HEK293 (cell line): Measurements from ENCODE around the gene STRBP.

Experiments used
- CTCF ChIA-PET: fragments of 350-600 bp; formaldehyde crosslinking; extraction: SDS; loops from one replicate; lab custom pipeline; 2021; ENCODE audit warnings: antibody characterized with exemption; lab: Yijun Ruan, JAX
- POLR2A ChIA-PET: fragments of 300-600 bp; formaldehyde crosslinking; extraction: SDS; loops from one replicate; lab custom pipeline; 2020; ENCODE audit warnings: antibody characterized with exemption, inconsistent platforms; lab: Yijun Ruan, JAX
- H3K27ac ChIP-seq: fragments of 200-500 bp; sonication (Bioruptor generic); 2 replicates; pipeline ENCODE4 v1.5.1; 2014; ENCODE audit warnings: low read depth, low read length, control low read depth, inconsistent platforms; ENCODE audit errors: extremely low read depth
- H3K36me3 ChIP-seq, 2 experiments: fragments of 200-500 bp in 1 of 2; sonication (Bioruptor generic) in 1 of 2; 1 replicate in 1 of 2; 2 replicates in 1 of 2; pipeline ENCODE4 v1.5.1; 2014 to 2017; ENCODE audit warnings: inconsistent platforms in 2 of 2, low read length in 2 of 2; ENCODE audit not compliant: control insufficient read depth in 2 of 2, insufficient read depth in 1 of 2
- H3K4me1 ChIP-seq: fragments of 200-500 bp; sonication (Bioruptor generic); 2 replicates; pipeline ENCODE4 v1.5.1; 2014; ENCODE audit warnings: mild to moderate bottlenecking, low read length, inconsistent platforms; ENCODE audit not compliant: control insufficient read depth, insufficient read depth
- H3K4me3 ChIP-seq: 2 replicates; pipeline ENCODE4 v1.5.1; 2011; ENCODE audit warnings: low read depth, mild to moderate bottlenecking, control low read depth, low read length, moderate library complexity
- H3K9me3 ChIP-seq: fragments of 200-500 bp; sonication (Bioruptor generic); 2 replicates; pipeline ENCODE4 v1.5.1; 2014; ENCODE audit warnings: low read depth, low read length, inconsistent platforms; ENCODE audit not compliant: control insufficient read depth, insufficient read depth
- KLF16 ChIP-seq: fragments of 450-650 bp; formaldehyde crosslinking; IDR thresholded peaks from 2 replicates; pipeline ENCODE4 v1.5.1; 2017; ENCODE audit warnings: missing biosample characterization, missing genetic modification characterization
- PRDM10 ChIP-seq: fragments of 450-650 bp; formaldehyde crosslinking; IDR thresholded peaks from 2 replicates; pipeline ENCODE4 v1.5.1; 2016; ENCODE audit warnings: missing biosample characterization, missing genetic modification characterization
- PRDM4 ChIP-seq: fragments of 450-650 bp; formaldehyde crosslinking; IDR thresholded peaks from 2 replicates; pipeline ENCODE4 v1.5.1; 2017; ENCODE audit warnings: missing biosample characterization, missing genetic modification characterization
- SCRT1 ChIP-seq: fragments of 450-650 bp; formaldehyde crosslinking; IDR thresholded peaks from 2 replicates; pipeline ENCODE4 v1.5.1; 2016; ENCODE audit warnings: missing biosample characterization, missing genetic modification characterization, borderline replicate concordance
- TCF7L2 ChIP-seq: IDR thresholded peaks from 2 replicates; pipeline ENCODE4 v1.6.1; 2011; ENCODE audit warnings: low read depth, mild to moderate bottlenecking, inconsistent platforms, low read length, moderate library complexity, borderline replicate concordance
- ZBTB44 ChIP-seq: fragments of 450-650 bp; IDR thresholded peaks from 2 replicates; pipeline ENCODE4 v1.5.1; 2018; ENCODE audit warnings: missing biosample characterization, mild to moderate bottlenecking, missing genetic modification characterization
- ZFHX2 ChIP-seq: fragments of 450-650 bp; formaldehyde crosslinking; conservative IDR thresholded peaks from 2 replicates; pipeline ENCODE4 v1.5.1; 2016; ENCODE audit warnings: missing biosample characterization, missing genetic modification characterization
- ZNF114 ChIP-seq: fragments of 450-650 bp; formaldehyde crosslinking; IDR thresholded peaks from 2 replicates; pipeline ENCODE4 v1.5.0; 2017; ENCODE audit warnings: missing biosample characterization, missing genetic modification characterization
- ZNF121 ChIP-seq: fragments of 450-650 bp; formaldehyde crosslinking; IDR thresholded peaks from 2 replicates; pipeline ENCODE4 v1.5.1; 2016; ENCODE audit warnings: missing biosample characterization, missing genetic modification characterization
- ZNF148 ChIP-seq: fragments of 450-650 bp; formaldehyde crosslinking; IDR thresholded peaks from 2 replicates; pipeline ENCODE4 v1.5.0; 2017; ENCODE audit warnings: missing biosample characterization, missing genetic modification characterization, borderline replicate concordance
- ZNF223 ChIP-seq: fragments of 450-650 bp; formaldehyde crosslinking; IDR thresholded peaks from 2 replicates; pipeline ENCODE4 v1.5.1; 2016; ENCODE audit warnings: missing biosample characterization, missing genetic modification characterization
- ZNF266 ChIP-seq: fragments of 450-650 bp; formaldehyde crosslinking; IDR thresholded peaks from 2 replicates; pipeline ENCODE4 v1.5.1; 2016; ENCODE audit warnings: missing biosample characterization, missing genetic modification characterization, low read depth
- ZNF391 ChIP-seq: fragments of 450-650 bp; formaldehyde crosslinking; IDR thresholded peaks from 2 replicates; pipeline ENCODE4 v1.5.1; 2016; ENCODE audit warnings: low read depth, missing biosample characterization, missing genetic modification characterization, borderline replicate concordance
- ZNF501 ChIP-seq: fragments of 450-650 bp; formaldehyde crosslinking; IDR thresholded peaks from 2 replicates; pipeline ENCODE4 v1.5.1; 2016; ENCODE audit warnings: missing biosample characterization, missing genetic modification characterization
- ZNF639 ChIP-seq: fragments of 450-650 bp; formaldehyde crosslinking; IDR thresholded peaks from 2 replicates; pipeline ENCODE4 v1.5.1; 2016; ENCODE audit warnings: missing biosample characterization, missing genetic modification characterization
- ZNF658 ChIP-seq: fragments of 450-650 bp; formaldehyde crosslinking; IDR thresholded peaks from 2 replicates; pipeline ENCODE4; 2016; ENCODE audit warnings: missing biosample characterization, missing genetic modification characterization
- ZNF791 ChIP-seq: fragments of 450-650 bp; formaldehyde crosslinking; IDR thresholded peaks from 2 replicates; pipeline ENCODE4 v1.5.1; 2016; ENCODE audit warnings: missing biosample characterization, missing genetic modification characterization
- ZSCAN16 ChIP-seq: fragments of 450-650 bp; formaldehyde crosslinking; IDR thresholded peaks from 2 replicates; pipeline ENCODE4 v1.5.1; 2016; ENCODE audit warnings: missing biosample characterization, missing genetic modification characterization

Gene STRBP

GRCh38 chr9:123072407-123072995, 195.9 kb downstream of the STRBP start:
- Histone ChIP-seq H3K4me3 (no peak overlapping the region), H3K9me3 (no peaks in the 10 kb centered on the region), H3K36me3 (peaks cover 7 to 79% of the 10 kb centered on the region in 2 experiments; a peak in 2 of 3 replicates), H3K27ac (no peak overlapping the region), H3K4me1 (no peaks in the 10 kb centered on the region)
- ChIA-PET POLR2A (no interaction called here), CTCF (interaction anchor here (0.8 to 2.6 kb wide), 4 partner anchors 9 to 277 kb away, joined by 3 to 14 read pairs (median 4); no protein-coding TSS in a partner anchor)
- TF ChIP-seq PRDM4 (tag by site-specific recombination) (no peak), ZFHX2 (tag by site-specific recombination) (no peak), PRDM10 (tag by site-specific recombination) (no peak), KLF16 (tag by site-specific recombination) (no peak), ZNF391 (no peak), ZNF121 (no peak), ZNF791 (tag by site-specific recombination) (no peak), ZBTB44 (tag by site-specific recombination) (no peak), ZNF114 (tag by site-specific recombination) (no peak), ZNF501 (tag by site-specific recombination) (no peak), SCRT1 (tag by site-specific recombination) (no peak), ZNF639 (no peak), ZNF658 (tag by site-specific recombination) (no peak), TCF7L2 (no peak), ZNF223 (tag by site-specific recombination) (no peak), ZNF148 (tag by site-specific recombination) (no peak), ZNF266 (tag by site-specific recombination) (no peak), ZSCAN16 (no peak)
